ENCODE data around the gene SPDYE18. TPM values are rescaled to one million over a fixed set of nuclear protein-coding genes. Genes with fewer than 3 reads are reported as not detected.
"Not testable (repeated sequence)": the region's sequence is repeated elsewhere in the genome, so short reads cannot be mapped to it uniquely, and the experiment has no call there.

SPDYE18 gene, protein sequence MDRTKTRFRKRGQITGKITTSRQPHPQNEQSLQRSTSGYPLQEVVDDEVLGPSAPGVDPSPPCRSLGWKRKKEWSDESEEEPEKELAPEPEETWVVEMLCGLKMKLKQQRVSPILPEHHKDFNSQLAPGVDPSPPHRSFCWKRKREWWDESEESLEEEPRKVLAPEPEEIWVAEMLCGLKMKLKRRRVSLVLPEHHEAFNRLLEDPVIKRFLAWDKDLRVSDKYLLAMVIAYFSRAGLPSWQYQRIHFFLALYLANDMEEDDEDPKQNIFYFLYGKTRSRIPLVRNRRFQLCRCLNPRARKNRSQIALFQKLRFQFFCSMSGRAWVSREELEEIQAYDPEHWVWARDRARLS
- 1 to 10 TPM in 2 of 3 donors, not detected in 1; 2.3 to 3.7 TPM for total RNA-seq
- 2.5 TPM for total RNA-seq (2013)

DNA sequence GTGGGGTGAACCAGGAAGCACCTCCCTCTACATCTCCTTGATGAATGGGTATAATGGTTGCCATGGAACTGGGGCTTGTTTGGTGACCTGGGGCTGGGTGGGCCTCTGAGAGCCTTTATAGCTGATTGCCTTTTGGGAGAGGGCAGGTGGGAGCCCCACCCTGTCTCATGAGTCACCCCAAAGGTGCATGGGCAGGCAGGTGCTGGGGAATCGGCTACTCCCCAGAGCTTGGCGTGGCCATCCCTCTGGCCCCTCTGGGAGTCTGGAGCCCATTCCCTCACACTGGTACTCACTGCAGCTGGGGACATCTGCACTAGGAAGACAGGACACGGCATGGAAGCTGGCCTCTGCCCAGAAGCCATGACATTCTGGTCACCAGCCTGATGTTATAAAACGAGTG lies at the start of gene SPDYE18:
Gene SPDYE18, minus strand, starts transcription at position 2 of the 400 bp plus-strand sequence. CDS start 2,046 bp downstream, outside the sequence.
- H3K36me3 ChIP-seq (ENCODE audit: control insufficient read depth, insufficient read depth, low read length); H3K27ac Mint-ChIP-seq; H3K36me3 Mint-ChIP-seq; H3K4me1 ChIP-seq (ENCODE audit: control insufficient read depth, insufficient read depth, low read length); H3K9me3 ChIP-seq (ENCODE audit: control insufficient read depth, insufficient read depth, low read length); DNase-seq; H3K4me3 Mint-ChIP-seq; H3K27me3 ChIP-seq (ENCODE audit: control insufficient read depth, insufficient read depth, low read length); intact Hi-C loops (cut with micrococcal nuclease); H3K27me3 Mint-ChIP-seq (ENCODE audit: low read depth in 2 of 2); H3K4me3 ChIP-seq (ENCODE audit: low read length); H3K4me1 Mint-ChIP-seq; ATAC-seq; H3K27ac ChIP-seq (ENCODE audit: low read length); H3K9me3 Mint-ChIP-seq: not testable (repeated sequence)
- WGBS (ENCODE audit: insufficient coverage) = 98% methylated on average over 4 of the region's 4 CpGs

DNA sequence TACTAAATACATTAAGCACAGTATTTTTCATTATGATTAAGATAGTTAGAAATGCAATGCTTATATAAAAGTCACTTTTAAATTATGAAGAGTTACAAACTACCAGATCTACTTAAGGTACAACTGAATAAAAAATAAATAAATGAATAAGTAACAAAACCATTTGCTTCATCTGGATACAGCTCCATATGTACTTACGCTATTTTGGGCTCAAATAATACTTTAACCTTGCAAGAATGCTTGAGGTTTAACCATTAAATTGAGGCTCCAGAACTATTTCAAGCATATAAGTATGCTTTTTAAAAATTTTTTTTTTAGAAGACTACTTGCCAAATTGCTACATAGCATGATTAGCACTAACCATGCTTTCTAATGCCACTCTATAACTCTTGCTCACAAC lies 46.0 kb upstream of the SPDYE18 start:
- H3K27me3 Mint-ChIP-seq (ENCODE audit: low read depth in 2 of 2); H3K36me3 Mint-ChIP-seq; H3K27ac ChIP-seq (ENCODE audit: low read length); H3K4me1 Mint-ChIP-seq; DNase-seq; H3K4me3 Mint-ChIP-seq; H3K9me3 Mint-ChIP-seq; H3K4me1 ChIP-seq (ENCODE audit: control insufficient read depth, insufficient read depth, low read length); H3K9me3 ChIP-seq (ENCODE audit: control insufficient read depth, insufficient read depth, low read length); ATAC-seq; intact Hi-C loops (cut with micrococcal nuclease); H3K4me3 ChIP-seq (ENCODE audit: low read length); H3K27me3 ChIP-seq (ENCODE audit: control insufficient read depth, insufficient read depth, low read length); H3K27ac Mint-ChIP-seq; H3K36me3 ChIP-seq (ENCODE audit: control insufficient read depth, insufficient read depth, low read length): not testable (repeated sequence)
- no CpG with 5 or more reads among the region's 1 CpG for WGBS (ENCODE audit: insufficient coverage)

DNA sequence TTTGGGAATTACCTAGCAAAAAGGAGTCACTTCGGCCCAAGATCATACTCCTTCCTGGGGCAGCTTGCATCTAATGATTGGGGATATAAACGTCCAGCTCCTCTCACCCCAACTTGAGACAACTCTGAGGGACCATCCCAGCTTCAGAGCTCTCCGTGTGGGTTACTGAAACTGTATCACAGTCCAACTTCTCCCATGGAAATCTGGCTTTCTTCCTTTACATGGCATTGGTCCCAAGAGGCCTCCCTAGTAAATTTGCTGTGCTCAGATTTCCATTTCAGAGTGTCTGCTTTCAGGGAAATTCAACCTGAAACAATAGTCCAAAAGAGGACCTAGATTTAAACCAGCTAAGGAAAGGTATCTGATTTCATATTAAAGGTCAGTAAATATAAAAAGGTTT lies 45.3 kb upstream of the SPDYE18 start:
- no CpG with 5 or more reads among the region's 3 CpGs for WGBS (ENCODE audit: insufficient coverage)
- H3K27me3 Mint-ChIP-seq (ENCODE audit: low read depth in 2 of 2); H3K27me3 ChIP-seq (ENCODE audit: control insufficient read depth, insufficient read depth, low read length); H3K9me3 ChIP-seq (ENCODE audit: control insufficient read depth, insufficient read depth, low read length); H3K4me1 ChIP-seq (ENCODE audit: control insufficient read depth, insufficient read depth, low read length); H3K36me3 Mint-ChIP-seq; intact Hi-C loops (cut with micrococcal nuclease); H3K4me3 Mint-ChIP-seq; H3K27ac Mint-ChIP-seq; ATAC-seq; H3K4me1 Mint-ChIP-seq; H3K27ac ChIP-seq (ENCODE audit: low read length); DNase-seq; H3K4me3 ChIP-seq (ENCODE audit: low read length); H3K9me3 Mint-ChIP-seq; H3K36me3 ChIP-seq (ENCODE audit: control insufficient read depth, insufficient read depth, low read length): not testable (repeated sequence)

DNA sequence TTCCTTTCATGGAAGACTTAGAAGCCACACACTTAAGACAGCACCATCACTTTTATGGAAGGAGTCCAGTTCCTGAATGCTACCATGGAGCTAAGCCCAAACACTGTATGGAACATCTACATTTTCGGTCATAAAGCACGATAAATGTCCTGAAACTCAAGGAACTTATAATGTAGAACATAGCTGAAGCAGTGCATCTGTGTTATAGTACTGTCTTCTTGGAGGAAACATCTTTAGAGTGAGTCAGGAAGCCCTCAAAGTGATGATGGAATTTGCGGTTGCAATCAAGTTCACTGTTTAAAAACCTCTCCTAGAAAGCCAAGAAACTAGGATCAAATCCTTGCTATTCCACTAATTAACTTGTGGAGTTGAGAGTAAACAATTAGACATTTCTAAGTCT lies 43.5 kb upstream of the SPDYE18 start:
- H3K27ac ChIP-seq (ENCODE audit: low read length); H3K27me3 ChIP-seq (ENCODE audit: control insufficient read depth, insufficient read depth, low read length); H3K9me3 Mint-ChIP-seq; H3K4me1 Mint-ChIP-seq; H3K4me3 ChIP-seq (ENCODE audit: low read length); H3K27me3 Mint-ChIP-seq (ENCODE audit: low read depth in 2 of 2); H3K36me3 Mint-ChIP-seq; ATAC-seq; H3K9me3 ChIP-seq (ENCODE audit: control insufficient read depth, insufficient read depth, low read length); intact Hi-C loops (cut with micrococcal nuclease); H3K4me3 Mint-ChIP-seq; H3K36me3 ChIP-seq (ENCODE audit: control insufficient read depth, insufficient read depth, low read length); H3K27ac Mint-ChIP-seq; H3K4me1 ChIP-seq (ENCODE audit: control insufficient read depth, insufficient read depth, low read length); DNase-seq: not testable (repeated sequence)
- 96% methylated on average over 2 of the region's 3 CpGs for WGBS (ENCODE audit: insufficient coverage)

DNA sequence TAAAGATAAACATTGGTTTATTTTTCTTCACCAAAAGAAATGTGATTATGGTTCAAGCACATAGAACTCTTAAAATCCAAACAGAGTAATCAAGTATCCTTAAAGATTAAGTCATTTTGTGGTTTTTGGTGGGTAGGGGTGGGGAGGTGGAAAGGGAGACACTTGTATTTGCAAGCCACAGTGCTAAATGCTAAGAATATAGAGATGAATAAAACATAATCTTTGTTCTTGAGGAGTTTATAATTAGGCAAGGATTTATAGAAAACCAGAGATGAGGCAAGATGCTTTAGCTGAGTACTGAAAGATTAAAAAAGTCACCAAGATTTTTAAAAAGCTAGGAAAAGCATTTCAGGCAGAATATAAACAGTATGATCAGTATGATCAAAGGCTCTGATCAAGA lies 40.3 kb upstream of the SPDYE18 start:
- H3K27ac ChIP-seq (ENCODE audit: low read length); H3K36me3 Mint-ChIP-seq; H3K27me3 Mint-ChIP-seq (ENCODE audit: low read depth in 2 of 2); H3K9me3 ChIP-seq (ENCODE audit: control insufficient read depth, insufficient read depth, low read length); H3K27me3 ChIP-seq (ENCODE audit: control insufficient read depth, insufficient read depth, low read length); DNase-seq; H3K27ac Mint-ChIP-seq; H3K36me3 ChIP-seq (ENCODE audit: control insufficient read depth, insufficient read depth, low read length); ATAC-seq; H3K4me3 Mint-ChIP-seq; H3K4me1 Mint-ChIP-seq; H3K9me3 Mint-ChIP-seq; H3K4me3 ChIP-seq (ENCODE audit: low read length); H3K4me1 ChIP-seq (ENCODE audit: control insufficient read depth, insufficient read depth, low read length); intact Hi-C loops (cut with micrococcal nuclease): not testable (repeated sequence)

DNA sequence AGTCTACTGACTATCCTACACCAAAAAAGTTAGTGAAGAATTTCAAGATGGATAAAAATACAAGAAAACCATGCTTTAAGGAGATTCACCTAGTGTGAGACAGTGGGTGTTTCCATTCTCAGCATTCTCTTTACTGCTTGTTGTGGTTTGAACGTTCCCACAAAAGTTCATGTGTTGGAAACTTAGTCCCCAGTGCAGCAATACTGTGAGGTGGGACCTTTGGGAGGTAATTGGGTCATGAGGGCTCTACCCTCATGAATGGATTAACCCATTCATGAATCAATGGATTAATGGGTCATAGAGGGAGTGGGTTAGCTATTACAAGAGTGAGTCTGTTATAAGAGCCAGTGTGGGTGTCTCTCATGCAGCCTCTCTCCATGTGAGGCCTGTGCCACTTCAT lies 38.8 kb upstream of the SPDYE18 start:
- 44% methylated on average over 1 of the region's 1 CpG for WGBS (ENCODE audit: insufficient coverage)
- H3K36me3 Mint-ChIP-seq; H3K36me3 ChIP-seq (ENCODE audit: control insufficient read depth, insufficient read depth, low read length); H3K27me3 ChIP-seq (ENCODE audit: control insufficient read depth, insufficient read depth, low read length); ATAC-seq; intact Hi-C loops (cut with micrococcal nuclease); H3K27ac Mint-ChIP-seq; H3K4me1 Mint-ChIP-seq; H3K4me3 ChIP-seq (ENCODE audit: low read length); H3K4me1 ChIP-seq (ENCODE audit: control insufficient read depth, insufficient read depth, low read length); H3K9me3 ChIP-seq (ENCODE audit: control insufficient read depth, insufficient read depth, low read length); H3K9me3 Mint-ChIP-seq; H3K27me3 Mint-ChIP-seq (ENCODE audit: low read depth in 2 of 2); H3K4me3 Mint-ChIP-seq; H3K27ac ChIP-seq (ENCODE audit: low read length); DNase-seq: not testable (repeated sequence)

DNA sequence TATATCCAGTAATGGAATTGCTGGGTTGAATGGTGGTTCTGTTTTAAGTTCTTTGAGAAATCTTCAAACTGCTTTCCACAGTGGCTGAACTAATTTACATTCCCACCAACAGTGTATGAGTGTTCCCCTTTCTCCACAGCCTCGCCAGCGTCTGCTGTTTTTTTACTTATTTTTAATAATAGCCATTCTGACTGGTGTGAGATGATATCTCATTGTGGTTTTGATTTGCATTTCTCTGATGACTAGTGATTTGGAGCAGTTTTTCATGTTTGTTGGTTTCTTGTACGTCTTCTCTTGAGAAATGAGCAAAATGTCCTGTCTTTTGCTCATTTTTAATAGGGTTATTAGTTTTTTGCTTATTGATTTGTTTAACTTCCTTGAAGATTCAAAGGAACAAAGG lies 38.1 kb upstream of the SPDYE18 start:
- H3K4me1 Mint-ChIP-seq; H3K27ac Mint-ChIP-seq; H3K27me3 ChIP-seq (ENCODE audit: control insufficient read depth, insufficient read depth, low read length); H3K9me3 ChIP-seq (ENCODE audit: control insufficient read depth, insufficient read depth, low read length); intact Hi-C loops (cut with micrococcal nuclease); H3K36me3 ChIP-seq (ENCODE audit: control insufficient read depth, insufficient read depth, low read length); ATAC-seq; H3K9me3 Mint-ChIP-seq; H3K36me3 Mint-ChIP-seq; H3K27me3 Mint-ChIP-seq (ENCODE audit: low read depth in 2 of 2); H3K4me1 ChIP-seq (ENCODE audit: control insufficient read depth, insufficient read depth, low read length); H3K4me3 Mint-ChIP-seq; H3K27ac ChIP-seq (ENCODE audit: low read length); H3K4me3 ChIP-seq (ENCODE audit: low read length); DNase-seq: not testable (repeated sequence)
- no CpG with 5 or more reads among the region's 3 CpGs for WGBS (ENCODE audit: insufficient coverage)

DNA sequence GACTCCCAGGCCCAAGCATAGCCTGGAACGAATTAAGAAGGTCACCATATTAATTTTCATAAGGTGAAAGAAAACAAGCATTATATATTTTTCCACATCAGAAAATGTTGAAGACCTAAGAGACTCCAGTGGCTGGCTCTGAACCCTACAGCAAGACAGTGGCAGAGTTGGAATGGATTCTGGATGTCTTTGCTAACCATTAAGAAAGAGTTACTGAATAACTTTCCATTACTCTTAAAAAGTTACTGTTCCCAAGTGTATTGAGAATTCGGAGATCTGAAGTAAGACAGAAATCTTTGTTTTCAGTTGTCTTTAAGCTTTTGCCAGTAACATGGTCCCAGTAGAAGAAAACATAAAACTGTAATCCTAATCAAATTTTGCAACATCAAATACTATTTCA lies 29.9 kb upstream of the SPDYE18 start:
- peak overlapping the region in 1 of 2 donors; percentile 29 for H3K27ac Mint-ChIP-seq
- WGBS (ENCODE audit: insufficient coverage) = no CpG with 5 or more reads among the region's 2 CpGs
- not testable (repeated sequence) for H3K27me3 Mint-ChIP-seq (ENCODE audit: low read depth in 2 of 2)

More for the DNA sequence above, 29.9 kb upstream of the SPDYE18 start:
- H3K9me3 Mint-ChIP-seq; H3K36me3 Mint-ChIP-seq; H3K4me3 Mint-ChIP-seq; ATAC-seq; DNase-seq; H3K9me3 ChIP-seq (ENCODE audit: control insufficient read depth, insufficient read depth, low read length); H3K36me3 ChIP-seq (ENCODE audit: control insufficient read depth, insufficient read depth, low read length); H3K27ac ChIP-seq (ENCODE audit: low read length); H3K4me3 ChIP-seq (ENCODE audit: low read length); H3K4me1 Mint-ChIP-seq; H3K4me1 ChIP-seq (ENCODE audit: control insufficient read depth, insufficient read depth, low read length); H3K27me3 ChIP-seq (ENCODE audit: control insufficient read depth, insufficient read depth, low read length); intact Hi-C loops (cut with micrococcal nuclease): not testable (repeated sequence)

All from natural killer cell (primary cell).